ENCODE results near the gene EFCAB14.
"Not testable (repeated sequence)": the region's sequence is repeated elsewhere in the genome, so short reads cannot be mapped to it uniquely, and the experiment has no call there.

EFCAB14 gene

GRCh38 chr1:46742069-46742468 is 23.2 kb upstream of the EFCAB14 start:
- no peaks in the 10 kb centered on the region for H3K36me3 Mint-ChIP-seq
- no peak overlapping the region for H3K27ac Mint-ChIP-seq
- ATAC-seq = no peak
- no peak overlapping the region for H3K4me3 Mint-ChIP-seq
- H3K4me1 Mint-ChIP-seq = no peaks in the 10 kb centered on the region
- peaks cover 3% of the 10 kb centered on the region for H3K9me3 Mint-ChIP-seq
- peaks cover 9% of the 10 kb centered on the region for H3K27me3 Mint-ChIP-seq

DNA sequence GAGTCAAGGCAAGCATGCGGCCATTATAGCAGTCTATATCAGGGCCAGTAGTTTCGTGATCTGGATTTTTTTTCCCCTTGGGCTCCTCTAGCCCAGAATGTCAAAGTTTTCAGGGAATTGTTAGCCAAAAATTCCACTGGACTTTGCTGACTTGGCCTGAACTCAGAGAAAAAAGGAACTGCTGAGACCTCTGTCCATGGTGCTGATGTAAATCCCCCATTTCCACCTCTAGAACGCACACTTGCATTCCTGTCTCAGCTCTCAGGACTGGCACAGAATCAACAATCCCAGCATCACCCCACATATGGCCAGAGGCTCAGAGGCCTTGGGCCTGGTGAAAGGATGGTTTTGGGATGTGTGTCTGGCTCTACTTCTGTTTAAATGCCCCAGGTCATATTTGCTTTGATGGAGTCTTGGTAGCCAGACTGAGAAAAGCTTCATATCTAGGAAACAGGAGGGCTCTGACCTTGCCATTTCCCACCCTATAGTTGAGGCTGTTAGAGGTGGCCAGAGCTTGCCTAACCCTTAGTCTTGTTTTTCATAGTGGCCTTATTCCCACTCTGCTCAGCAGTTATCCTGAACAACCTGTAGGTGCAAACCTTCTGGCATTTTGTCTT is 16.9 kb upstream of the EFCAB14 start:
- H3K4me1 Mint-ChIP-seq = no peaks in the 10 kb centered on the region
- ATAC-seq = no peak
- H3K9me3 Mint-ChIP-seq = peaks cover 9% of the 10 kb centered on the region
- H3K27ac Mint-ChIP-seq = no peak overlapping the region
- no peaks in the 10 kb centered on the region for H3K36me3 Mint-ChIP-seq
- H3K27me3 Mint-ChIP-seq = no peaks in the 10 kb centered on the region
- no peak overlapping the region for H3K4me3 Mint-ChIP-seq

GRCh38 chr1:46728327-46728873 is 9.5 kb upstream of the EFCAB14 start:
- ATAC-seq, H3K36me3 Mint-ChIP-seq, H3K4me1 Mint-ChIP-seq, H3K27ac Mint-ChIP-seq, H3K4me3 Mint-ChIP-seq: not testable (repeated sequence)
- H3K9me3 Mint-ChIP-seq = peaks cover 11% of the 10 kb centered on the region
- peaks cover 48% of the 10 kb centered on the region for H3K27me3 Mint-ChIP-seq

DNA sequence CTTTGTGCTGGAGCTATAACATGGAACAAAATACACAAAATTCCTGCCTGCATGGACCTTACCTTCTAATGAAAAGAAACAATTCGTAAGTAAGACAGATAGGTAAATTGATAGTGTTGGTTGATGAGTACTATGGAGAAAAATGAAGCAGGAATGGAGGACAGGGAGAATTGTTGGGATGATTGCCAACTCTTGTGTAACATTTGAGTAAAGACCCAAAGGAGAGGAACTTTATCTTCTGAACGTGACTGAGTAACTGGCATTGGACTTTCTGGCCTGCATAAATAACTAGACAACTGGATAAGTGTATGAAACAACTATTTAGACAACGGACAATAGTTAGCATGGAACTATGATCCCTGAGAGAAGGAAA is 6.8 kb upstream of the EFCAB14 start:
- Mint-ChIP-seq H3K27ac (no peak overlapping the region), H3K27me3 (peaks cover 47% of the 10 kb centered on the region)

GRCh38 chr1:46724991-46725735 is 6.2 kb upstream of the EFCAB14 start:
- ATAC-seq = peak; percentile 86
- Mint-ChIP-seq H3K4me3 (no peak overlapping the region), H3K9me3 (peaks cover 6% of the 10 kb centered on the region), H3K4me1 (no peaks in the 10 kb centered on the region), H3K27ac (no peak overlapping the region), H3K27me3 (peaks cover 41% of the 10 kb centered on the region), H3K36me3 (no peaks in the 10 kb centered on the region)

More for the DNA sequence above, 6.8 kb upstream of the EFCAB14 start:
- ATAC-seq = no peak
- peaks cover 6% of the 10 kb centered on the region for H3K9me3 Mint-ChIP-seq
- no peaks in the 10 kb centered on the region for H3K36me3 Mint-ChIP-seq
- no peak overlapping the region for H3K4me3 Mint-ChIP-seq
- no peaks in the 10 kb centered on the region for H3K4me1 Mint-ChIP-seq

GRCh38 chr1:46723901-46724300 is 5.0 kb upstream of the EFCAB14 start:
- Mint-ChIP-seq H3K27ac (no peak overlapping the region), H3K36me3 (no peaks in the 10 kb centered on the region), H3K4me1 (peaks cover 11% of the 10 kb centered on the region), H3K9me3 (peaks cover 6% of the 10 kb centered on the region), H3K4me3 (no peak overlapping the region), H3K27me3 (peaks cover 28% of the 10 kb centered on the region)
- no peak for ATAC-seq

DNA sequence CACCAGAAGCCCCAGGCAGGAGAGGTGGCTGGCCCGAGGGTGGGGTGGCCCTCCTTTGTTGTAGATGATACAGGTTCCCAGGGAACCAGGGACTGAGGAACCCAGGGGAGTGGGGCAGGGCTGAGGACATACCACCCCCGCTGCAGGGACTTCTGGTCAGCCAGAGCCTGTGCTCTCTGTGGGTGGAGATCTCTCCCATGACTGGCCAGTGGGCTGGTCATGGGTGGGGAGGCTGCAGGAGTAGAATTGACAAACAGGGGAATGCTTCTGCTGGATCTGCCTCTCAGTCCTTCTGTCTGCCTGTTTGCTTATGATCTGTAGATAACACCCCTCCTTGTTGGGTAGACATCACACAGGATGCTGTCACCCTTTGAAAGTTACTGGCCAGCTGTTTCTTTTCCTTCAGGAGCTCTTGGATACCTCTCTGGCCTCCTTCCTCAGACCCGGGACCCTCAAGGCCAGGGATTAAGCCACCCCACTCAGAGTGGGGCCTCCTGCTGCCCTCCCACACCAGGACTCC is 2.8 kb upstream of the EFCAB14 start:
- peaks cover 15% of the 10 kb centered on the region for H3K27me3 Mint-ChIP-seq
- H3K9me3 Mint-ChIP-seq = peaks cover 3% of the 10 kb centered on the region
- H3K27ac Mint-ChIP-seq = no peak overlapping the region
- peaks cover 11% of the 10 kb centered on the region for H3K36me3 Mint-ChIP-seq
- peaks cover 27% of the 10 kb centered on the region for H3K4me1 Mint-ChIP-seq
- no peak for ATAC-seq
- H3K4me3 Mint-ChIP-seq = no peak overlapping the region

GRCh38 chr1:46721204-46721603 is 2.3 kb upstream of the EFCAB14 start:
- ATAC-seq = no peak
- no peak overlapping the region for H3K4me3 Mint-ChIP-seq
- peaks cover 33% of the 10 kb centered on the region for H3K4me1 Mint-ChIP-seq
- peaks cover 11% of the 10 kb centered on the region for H3K36me3 Mint-ChIP-seq
- H3K27me3 Mint-ChIP-seq = peaks cover 10% of the 10 kb centered on the region
- H3K9me3 Mint-ChIP-seq = no peaks in the 10 kb centered on the region
- no peak overlapping the region for H3K27ac Mint-ChIP-seq

DNA sequence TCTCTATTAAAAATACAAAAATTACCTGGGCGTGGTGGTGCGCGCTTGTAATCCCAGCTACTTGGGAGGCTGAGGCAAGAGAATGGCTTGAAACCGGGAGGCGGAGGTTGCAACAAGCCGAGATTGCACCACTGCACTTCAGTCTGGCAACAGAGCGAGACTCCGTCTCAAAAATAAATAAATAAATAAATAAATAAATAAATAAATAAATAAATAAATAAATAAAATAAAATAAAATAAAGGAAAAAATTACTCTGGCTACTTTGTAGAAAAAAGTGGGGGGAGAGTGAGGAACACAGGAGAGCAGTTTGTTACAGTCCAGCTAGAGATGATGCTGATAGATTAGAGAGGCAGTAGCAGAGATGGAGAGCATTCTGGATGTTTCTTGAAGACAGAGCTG is 1.4 kb upstream of the EFCAB14 start:
- H3K9me3 Mint-ChIP-seq, ATAC-seq, H3K27me3 Mint-ChIP-seq, H3K4me3 Mint-ChIP-seq, H3K27ac Mint-ChIP-seq: not testable (repeated sequence)
- Mint-ChIP-seq H3K36me3 (peaks cover 14% of the 10 kb centered on the region), H3K4me1 (peaks cover 34% of the 10 kb centered on the region)

- peak overlapping the region; percentile 93 for H3K27ac Mint-ChIP-seq
- H3K36me3 Mint-ChIP-seq = peaks cover 15% of the 10 kb centered on the region
- peaks cover 34% of the 10 kb centered on the region for H3K4me1 Mint-ChIP-seq
- H3K4me3 Mint-ChIP-seq = peak overlapping the region; percentile 89
- no peaks in the 10 kb centered on the region for H3K9me3 Mint-ChIP-seq
- ATAC-seq = no peak
- H3K27me3 Mint-ChIP-seq = no peaks in the 10 kb centered on the region
Observed at GRCh38 chr1:46719689-46720088, 775 bp upstream of the EFCAB14 start.

DNA sequence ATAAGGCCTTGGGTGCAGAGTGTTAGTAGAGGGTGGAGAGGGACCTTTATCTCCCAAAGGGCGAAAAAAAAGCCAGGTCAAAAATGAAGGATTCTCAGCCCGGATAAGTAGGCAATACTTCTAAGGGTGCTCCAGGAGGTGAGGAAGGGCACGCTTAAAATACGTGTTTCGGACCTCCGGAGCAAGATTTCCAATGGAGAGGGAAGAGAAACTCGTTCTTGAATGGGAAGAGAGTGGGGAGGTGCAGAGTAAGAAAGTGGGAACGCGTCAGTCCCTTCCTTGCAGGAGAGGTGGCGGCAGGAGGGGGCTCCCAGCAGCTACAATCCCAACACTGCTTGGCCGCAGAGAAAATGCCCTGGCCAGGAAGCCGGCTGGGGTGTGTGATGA is 581 bp downstream of the EFCAB14 start:
- no peaks in the 10 kb centered on the region for H3K27me3 Mint-ChIP-seq
- peaks cover 34% of the 10 kb centered on the region for H3K4me1 Mint-ChIP-seq
- H3K9me3 Mint-ChIP-seq = no peaks in the 10 kb centered on the region
- peaks cover 15% of the 10 kb centered on the region for H3K36me3 Mint-ChIP-seq
- peak overlapping the region; percentile 89 for H3K4me3 Mint-ChIP-seq
- no peak for ATAC-seq
- peak overlapping the region; percentile 93 for H3K27ac Mint-ChIP-seq

- peak overlapping the region; percentile 89 for H3K4me3 Mint-ChIP-seq
- H3K9me3 Mint-ChIP-seq = no peaks in the 10 kb centered on the region
- H3K27ac Mint-ChIP-seq = peak overlapping the region; percentile 93
- H3K27me3 Mint-ChIP-seq = no peaks in the 10 kb centered on the region
- ATAC-seq = no peak
- peaks cover 34% of the 10 kb centered on the region for H3K4me1 Mint-ChIP-seq
- H3K36me3 Mint-ChIP-seq = peaks cover 15% of the 10 kb centered on the region
Observed at GRCh38 chr1:46717654-46718053, 1.3 kb downstream of the EFCAB14 start.

GRCh38 chr1:46714976-46715375 is 3.9 kb downstream of the EFCAB14 start:
- Mint-ChIP-seq H3K4me1 (peaks cover 46% of the 10 kb centered on the region), H3K27ac (no peak overlapping the region), H3K27me3 (no peaks in the 10 kb centered on the region), H3K36me3 (peaks cover 29% of the 10 kb centered on the region), H3K9me3 (no peaks in the 10 kb centered on the region), H3K4me3 (no peak overlapping the region)
- no peak for ATAC-seq

DNA sequence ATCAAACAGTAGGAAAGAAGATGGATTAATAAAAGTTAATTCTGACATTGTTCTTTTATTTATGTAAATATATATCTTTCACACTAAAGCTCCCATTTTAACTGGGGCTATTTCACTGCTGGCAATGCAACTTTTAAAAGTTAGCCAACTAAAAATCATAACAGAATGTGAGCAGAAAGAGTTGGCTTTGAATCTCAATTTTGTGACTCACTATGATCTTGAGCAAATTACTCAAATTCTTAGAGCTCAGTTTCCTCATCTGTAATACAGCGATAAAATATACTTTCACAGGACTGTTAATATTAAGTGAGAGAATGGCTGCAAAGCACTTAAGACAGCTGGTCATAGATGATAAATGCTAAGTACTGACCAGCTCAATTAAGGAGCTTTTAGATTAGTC is 10.8 kb downstream of the EFCAB14 start:
- Mint-ChIP-seq H3K4me1 (peaks cover 25% of the 10 kb centered on the region), H3K36me3 (peaks cover 58% of the 10 kb centered on the region), H3K9me3 (no peaks in the 10 kb centered on the region), H3K27ac (no peak overlapping the region), H3K4me3 (no peak overlapping the region), H3K27me3 (no peaks in the 10 kb centered on the region)
- ATAC-seq = no peak

DNA sequence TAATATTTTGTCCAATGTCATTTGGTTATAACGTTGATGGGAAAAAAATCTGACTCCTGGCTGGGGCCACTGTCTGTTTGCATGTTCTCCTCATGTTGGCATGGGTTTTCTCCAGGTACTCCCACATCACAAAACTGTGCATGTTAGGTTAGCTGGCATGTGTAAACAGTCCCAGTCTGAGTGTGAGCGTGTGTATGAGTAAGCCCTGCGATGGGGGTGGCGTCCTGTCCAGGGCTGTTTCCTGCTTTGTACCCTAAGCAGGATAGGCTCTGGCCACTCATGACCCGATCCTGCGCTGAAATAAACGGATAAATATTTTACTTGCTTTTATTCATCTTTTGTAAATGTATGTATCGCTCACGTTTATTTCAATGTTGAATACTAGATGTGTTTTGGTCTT is 13.5 kb downstream of the EFCAB14 start:
- no peak overlapping the region for H3K27ac Mint-ChIP-seq
- no peak overlapping the region for H3K4me3 Mint-ChIP-seq
- H3K4me1 Mint-ChIP-seq = peaks cover 21% of the 10 kb centered on the region
- no peaks in the 10 kb centered on the region for H3K27me3 Mint-ChIP-seq
- H3K9me3 Mint-ChIP-seq = no peaks in the 10 kb centered on the region
- ATAC-seq = no peak
- H3K36me3 Mint-ChIP-seq = peaks cover 54% of the 10 kb centered on the region
